Measurements from ENCODE around the gene TEKTIP1. TPM values are rescaled to one million over a fixed set of nuclear protein-coding genes. Genes with fewer than 3 reads are reported as not detected.

Gene TEKTIP1
- total RNA-seq, 6 experiments from 2014 or later = 1.1 to 1.6 (median 1.3) TPM; not detected in 3

- intact Hi-C loops (cut with DNase I) = no loop called here
- DNase-seq (no peak), ATAC-seq (peak in 3 of 4 donors; percentile 16 to 27 (median 20))
- H3K4me1 ChIP-seq = no peaks in the 10 kb centered on the region
- no peak within 1 kb of the TSS for H3K27ac ChIP-seq
- no peaks in the 10 kb centered on the region for H3K36me3 ChIP-seq
- under 1% methylated on average over 17 of the region's 84 CpGs for WGBS (ENCODE audit: insufficient coverage, low coverage, low lambda C conversion rate, missing lambda C conversion rate)
- no peaks in the 10 kb centered on the region for H3K27me3 ChIP-seq
- TF ChIP-seq POLR2A (IDR thresholded peaks at IDR 0.05) (no peak), CTCF (IDR thresholded peaks at IDR 0.05) (no peak)
- no peaks in the 10 kb centered on the region for H3K9me3 ChIP-seq
- peak within 1 kb of the TSS; percentile 12 to 28 (median 26) for H3K4me3 ChIP-seq
Measured at GRCh38 chr19:3585301-3586126, 46.5 kb downstream of the TEKTIP1 start, which contains the start of gene GIPC3. TSS of gene GIPC3 (plus strand) at chr19:3585478. CDS start at chr19:3585598, 120 bp downstream.

GRCh38 chr19:3586127-3586626, 47.2 kb downstream of the TEKTIP1 start:
- ATAC-seq = peak in 3 of 4 donors; percentile 16 to 50 (median 34)
- Histone ChIP-seq H3K4me1 (no peaks in the 10 kb centered on the region), H3K36me3 (no peaks in the 10 kb centered on the region), H3K27me3 (no peaks in the 10 kb centered on the region), H3K27ac (no peak overlapping the region), H3K9me3 (no peaks in the 10 kb centered on the region), H3K4me3 (peak overlapping the region; percentile 7 to 28 (median 26))
- TF ChIP-seq CTCF (IDR thresholded peaks at IDR 0.05) = peak; percentile 31 to 34 (median 33)
- TF ChIP-seq POLR2A (IDR thresholded peaks at IDR 0.05) = no peak
- WGBS (ENCODE audit: insufficient coverage, low coverage, low lambda C conversion rate, missing lambda C conversion rate) = 8% methylated on average over 5 of the region's 16 CpGs
- intact Hi-C loops (cut with DNase I) = no loop called here
- DNase-seq = no peak

- TF ChIP-seq CTCF (IDR thresholded peaks at IDR 0.05) (no peak), POLR2A (IDR thresholded peaks at IDR 0.05) (no peak)
- Histone ChIP-seq H3K27me3 (no peaks in the 10 kb centered on the region), H3K27ac (no peak overlapping the region), H3K4me1 (peaks cover 0 to under 1% (median 0%) of the 10 kb centered on the region in 4 donors), H3K9me3 (no peaks in the 10 kb centered on the region), H3K36me3 (no peaks in the 10 kb centered on the region), H3K4me3 (no peak overlapping the region)
- ATAC-seq (peak in 3 of 4 donors; percentile 13 to 35 (median 16)), DNase-seq (no peak)
- 49% methylated on average over 4 of the region's 31 CpGs for WGBS (ENCODE audit: insufficient coverage, low coverage, low lambda C conversion rate, missing lambda C conversion rate)
- intact Hi-C loops (cut with DNase I) = no loop called here
Measured at GRCh38 chr19:3586707-3587346, 47.9 kb downstream of the TEKTIP1 start.

- intact Hi-C loops (cut with DNase I) = no loop called here
- Histone ChIP-seq H3K27ac (no peak overlapping the region), H3K9me3 (no peaks in the 10 kb centered on the region), H3K4me3 (no peak overlapping the region), H3K4me1 (peaks cover 0 to 6% (median 0%) of the 10 kb centered on the region in 4 donors), H3K27me3 (no peaks in the 10 kb centered on the region), H3K36me3 (no peaks in the 10 kb centered on the region)
- ATAC-seq (no peak), DNase-seq (no peak)
- no CpG with 5 or more reads among the region's 11 CpGs for WGBS (ENCODE audit: insufficient coverage, low coverage, low lambda C conversion rate, missing lambda C conversion rate)
- TF ChIP-seq POLR2A (IDR thresholded peaks at IDR 0.05) (no peak), CTCF (IDR thresholded peaks at IDR 0.05) (no peak)
Measured at GRCh38 chr19:3589439-3589838, 50.5 kb downstream of the TEKTIP1 start.
